ENCODE results near the gene ZMYND15. TPM values are rescaled to one million over a fixed set of nuclear protein-coding genes. Genes with fewer than 3 reads are reported as not detected.

The ZMYND15 gene
- total and polyA plus RNA-seq, 2 of the 13 experiments (the other 11 are each of a cell fraction or from before 2014, with no cell fraction given), result 0.24 to 2.7 TPM

GRCh38 chr17:4777969-4778760 is 38.5 kb downstream of the ZMYND15 start (continued):
- no peak for TF ChIP-seq GZF1 (CRISPR knock-in tag; IDR thresholded peaks at IDR 0.05)
- TF ChIP-seq, protein P1, sequence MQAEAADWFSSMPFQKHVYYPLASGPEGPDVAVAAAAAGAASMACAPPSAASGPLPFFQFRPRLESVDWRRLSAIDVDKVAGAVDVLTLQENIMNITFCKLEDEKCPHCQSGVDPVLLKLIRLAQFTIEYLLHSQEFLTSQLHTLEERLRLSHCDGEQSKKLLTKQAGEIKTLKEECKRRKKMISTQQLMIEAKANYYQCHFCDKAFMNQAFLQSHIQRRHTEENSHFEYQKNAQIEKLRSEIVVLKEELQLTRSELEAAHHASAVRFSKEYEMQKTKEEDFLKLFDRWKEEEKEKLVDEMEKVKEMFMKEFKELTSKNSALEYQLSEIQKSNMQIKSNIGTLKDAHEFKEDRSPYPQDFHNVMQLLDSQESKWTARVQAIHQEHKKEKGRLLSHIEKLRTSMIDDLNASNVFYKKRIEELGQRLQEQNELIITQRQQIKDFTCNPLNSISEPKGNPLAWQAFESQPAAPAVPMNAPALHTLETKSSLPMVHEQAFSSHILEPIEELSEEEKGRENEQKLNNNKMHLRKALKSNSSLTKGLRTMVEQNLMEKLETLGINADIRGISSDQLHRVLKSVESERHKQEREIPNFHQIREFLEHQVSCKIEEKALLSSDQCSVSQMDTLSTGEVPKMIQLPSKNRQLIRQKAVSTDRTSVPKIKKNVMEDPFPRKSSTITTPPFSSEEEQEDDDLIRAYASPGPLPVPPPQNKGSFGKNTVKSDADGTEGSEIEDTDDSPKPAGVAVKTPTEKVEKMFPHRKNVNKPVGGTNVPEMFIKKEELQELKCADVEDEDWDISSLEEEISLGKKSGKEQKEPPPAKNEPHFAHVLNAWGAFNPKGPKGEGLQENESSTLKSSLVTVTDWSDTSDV (CRISPR knock-in tag; IDR thresholded peaks at IDR 0.05), result no peak
- TF ChIP-seq LCORL (IDR thresholded peaks at IDR 0.05), result 0 out of 2 replicates have a peak, but pooled peaks have one; percentile 35
- TF ChIP-seq LCORL (CRISPR knock-in tag; IDR thresholded peaks at IDR 0.05), result peak; percentile 95
- no peak for TF ChIP-seq ZNF251 (CRISPR knock-in tag; IDR thresholded peaks at IDR 0.05)
- TF ChIP-seq CREM (IDR thresholded peaks at IDR 0.05), result peak; percentile 17; the same call in 1 of the 2 replicates
- TF ChIP-seq CREM (CRISPR knock-in tag; IDR thresholded peaks at IDR 0.05), result no peak
- TF ChIP-seq ELF3 (CRISPR knock-in tag; IDR thresholded peaks at IDR 0.05), result peak; percentile 75
- no peak for TF ChIP-seq JARID2 (CRISPR knock-in tag; IDR thresholded peaks at IDR 0.05; ENCODE audit: insufficient replicate concordance)
- TF ChIP-seq IKZF1 (IDR thresholded peaks at IDR 0.05), result no peak
- TF ChIP-seq, protein P2, sequence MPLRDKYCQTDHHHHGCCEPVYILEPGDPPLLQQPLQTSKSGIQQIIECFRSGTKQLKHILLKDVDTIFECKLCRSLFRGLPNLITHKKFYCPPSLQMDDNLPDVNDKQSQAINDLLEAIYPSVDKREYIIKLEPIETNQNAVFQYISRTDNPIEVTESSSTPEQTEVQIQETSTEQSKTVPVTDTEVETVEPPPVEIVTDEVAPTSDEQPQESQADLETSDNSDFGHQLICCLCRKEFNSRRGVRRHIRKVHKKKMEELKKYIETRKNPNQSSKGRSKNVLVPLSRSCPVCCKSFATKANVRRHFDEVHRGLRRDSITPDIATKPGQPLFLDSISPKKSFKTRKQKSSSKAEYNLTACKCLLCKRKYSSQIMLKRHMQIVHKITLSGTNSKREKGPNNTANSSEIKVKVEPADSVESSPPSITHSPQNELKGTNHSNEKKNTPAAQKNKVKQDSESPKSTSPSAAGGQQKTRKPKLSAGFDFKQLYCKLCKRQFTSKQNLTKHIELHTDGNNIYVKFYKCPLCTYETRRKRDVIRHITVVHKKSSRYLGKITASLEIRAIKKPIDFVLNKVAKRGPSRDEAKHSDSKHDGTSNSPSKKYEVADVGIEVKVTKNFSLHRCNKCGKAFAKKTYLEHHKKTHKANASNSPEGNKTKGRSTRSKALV (CRISPR knock-in tag; IDR thresholded peaks at IDR 0.05), result no peak
- TF ChIP-seq ZNF18 (CRISPR knock-in tag; IDR thresholded peaks at IDR 0.05; ENCODE audit: insufficient replicate concordance), result no peak
- peak; percentile 55; the same call in 1 of the 2 replicates for TF ChIP-seq ZNF687 (CRISPR knock-in tag; IDR thresholded peaks at IDR 0.05)
- no peak; the same call in 1 of the 2 replicates for TF ChIP-seq HHEX (CRISPR knock-in tag; IDR thresholded peaks at IDR 0.05)
- TF ChIP-seq ZNF281 (CRISPR knock-in tag; IDR thresholded peaks at IDR 0.05; ENCODE audit: borderline replicate concordance), result peak; percentile 53; the same call in 1 of the 2 replicates
